ENCODE results near the gene IFT57. TPM values are rescaled to one million over a fixed set of nuclear protein-coding genes. Genes with fewer than 3 reads are reported as not detected.
"Not testable (repeated sequence)": the region's sequence is repeated elsewhere in the genome, so short reads cannot be mapped to it uniquely, and the experiment has no call there.

Gene IFT57
- 27.6 TPM for total RNA-seq
- long read RNA-seq, transcript IFT57-201 (11 exons, 3,203 nt): major isoform, 10 of 12 reads
- long read RNA-seq, partial matches to known transcripts: 0 of 12 reads
- long read RNA-seq, other reads (novel, unspliced or antisense): 2 of 12 reads

- peak; percentile 95 for DNase-seq (ENCODE audit: missing footprints)
- intact Hi-C loops (cut with DNase I): loop anchor here (2.0 to 10.0 kb wide), 3 partner anchors 131 to 285 kb away; partner anchors contain the start of gene CD47
- peak; percentile 100 for ATAC-seq
Measured at GRCh38 chr3:108221911-108222852, at the start of gene IFT57. Gene IFT57, minus strand, starts transcription at chr3:108222424. Its CDS starts 102 bp downstream, at chr3:108222322.

- no peak for ATAC-seq
- DNase-seq (ENCODE audit: missing footprints): no peak
- intact Hi-C loops (cut with DNase I): no loop called here
Measured at GRCh38 chr3:108271626-108272025, 49.4 kb upstream of the IFT57 start.

GRCh38 chr3:108268235-108268634, 46.0 kb upstream of the IFT57 start:
- ATAC-seq; DNase-seq (ENCODE audit: missing footprints); intact Hi-C loops (cut with DNase I): not testable (repeated sequence)

- intact Hi-C loops (cut with DNase I); DNase-seq (ENCODE audit: missing footprints); ATAC-seq: not testable (repeated sequence)
Measured at GRCh38 chr3:108264534-108265298, 42.5 kb upstream of the IFT57 start.

- DNase-seq (ENCODE audit: missing footprints): no peak
- intact Hi-C loops (cut with DNase I): no loop called here
- ATAC-seq: no peak
Measured at GRCh38 chr3:108255131-108255530, 32.9 kb upstream of the IFT57 start.

- intact Hi-C loops (cut with DNase I): no loop called here
- no peak for ATAC-seq
- DNase-seq (ENCODE audit: missing footprints): no peak
Measured at GRCh38 chr3:108251844-108252243, 29.6 kb upstream of the IFT57 start.

GRCh38 chr3:108251265-108251664, 29.0 kb upstream of the IFT57 start:
- ATAC-seq: no peak
- intact Hi-C loops (cut with DNase I): no loop called here
- DNase-seq (ENCODE audit: missing footprints): no peak

- no peak for DNase-seq (ENCODE audit: missing footprints)
- intact Hi-C loops (cut with DNase I): no loop called here
- no peak for ATAC-seq
Measured at GRCh38 chr3:108250626-108251025, 28.4 kb upstream of the IFT57 start.

GRCh38 chr3:108243243-108243642, 21.0 kb upstream of the IFT57 start:
- intact Hi-C loops (cut with DNase I): no loop called here
- no peak for DNase-seq (ENCODE audit: missing footprints)
- ATAC-seq: no peak

GRCh38 chr3:108242776-108243175, 20.6 kb upstream of the IFT57 start:
- intact Hi-C loops (cut with DNase I): no loop called here
- ATAC-seq (no peak), DNase-seq (ENCODE audit: missing footprints) (no peak)

- no peak for ATAC-seq
- intact Hi-C loops (cut with DNase I): no loop called here
- no peak for DNase-seq (ENCODE audit: missing footprints)
Measured at GRCh38 chr3:108241721-108242120, 19.5 kb upstream of the IFT57 start.

GRCh38 chr3:108241146-108241545, 18.9 kb upstream of the IFT57 start:
- ATAC-seq: no peak
- intact Hi-C loops (cut with DNase I): no loop called here
- DNase-seq (ENCODE audit: missing footprints): no peak

- ATAC-seq: no peak
- intact Hi-C loops (cut with DNase I): no loop called here
- no peak for DNase-seq (ENCODE audit: missing footprints)
Measured at GRCh38 chr3:108239082-108239481, 16.9 kb upstream of the IFT57 start.

- ATAC-seq (no peak), DNase-seq (ENCODE audit: missing footprints) (no peak)
- intact Hi-C loops (cut with DNase I): no loop called here
Measured at GRCh38 chr3:108235290-108235689, 13.1 kb upstream of the IFT57 start.

GRCh38 chr3:108234387-108234957, 12.2 kb upstream of the IFT57 start:
- ATAC-seq: no peak

GRCh38 chr3:108228286-108228685, 6.1 kb upstream of the IFT57 start:
- intact Hi-C loops (cut with DNase I): loop anchor here (10.0 kb wide), 1 partner anchor 247 kb away; no protein-coding TSS in a partner anchor
- ATAC-seq (no peak), DNase-seq (ENCODE audit: missing footprints) (no peak)

More at GRCh38 chr3:108234387-108234957, 12.2 kb upstream of the IFT57 start:
- intact Hi-C loops (cut with DNase I): no loop called here
- DNase-seq (ENCODE audit: missing footprints): no peak

- intact Hi-C loops (cut with DNase I): loop anchor here (10.0 kb wide), 1 partner anchor 248 kb away; no protein-coding TSS in a partner anchor
- no peak for DNase-seq (ENCODE audit: missing footprints)
- ATAC-seq: no peak
Measured at GRCh38 chr3:108227131-108227530, 4.9 kb upstream of the IFT57 start.

GRCh38 chr3:108225221-108225620, 3.0 kb upstream of the IFT57 start:
- DNase-seq (ENCODE audit: missing footprints) (no peak), ATAC-seq (no peak)
- intact Hi-C loops (cut with DNase I): loop anchor here (10.0 kb wide), 1 partner anchor 250 kb away; no protein-coding TSS in a partner anchor

- no peak for DNase-seq (ENCODE audit: missing footprints)
Measured at GRCh38 chr3:108223928-108224327, 1.7 kb upstream of the IFT57 start.

More at GRCh38 chr3:108223928-108224327, 1.7 kb upstream of the IFT57 start:
- no peak for ATAC-seq
- intact Hi-C loops (cut with DNase I): loop anchor here (2.0 to 10.0 kb wide), 3 partner anchors 133 to 287 kb away; partner anchors contain the start of gene CD47
